K562 (cell line): Measurements from ENCODE around the gene CCR2. TPM values are rescaled to one million over a fixed set of nuclear protein-coding genes. Genes with fewer than 3 reads are reported as not detected.
A peak's percentile ranks its signal among the peaks of the same experiment; 100 is the strongest.

Experiments
- AFF1 ChIP-seq, 2 experiments: fragments of 450-650 bp; IDR thresholded peaks; 2 replicates each; pipeline ENCODE4 v1.6.1; 2018; ENCODE audit warnings: mild to moderate bottlenecking in 2 of 2, low read depth in 1 of 2; ENCODE audit not compliant: partially characterized antibody in 2 of 2
- ARID2 ChIP-seq: fragments of 450-650 bp; IDR thresholded peaks from 2 replicates; pipeline ENCODE4 v1.6.1; 2017; ENCODE audit warnings: antibody characterized with exemption, mild to moderate bottlenecking
- ARNT ChIP-seq, 2 experiments: fragments of 450-650 bp; IDR thresholded peaks; 2 replicates each; pipeline ENCODE4 v1.6.1; 2016; ENCODE audit warnings: mild to moderate bottlenecking in 1 of 2
- CBX5 ChIP-seq: IDR thresholded peaks from 2 replicates; pipeline ENCODE4 v1.6.1; 2014; ENCODE audit warnings: low read depth, borderline replicate concordance
- DLX4 ChIP-seq: fragments of 250-450 bp; sonication (Bioruptor Pico); IDR thresholded peaks from 2 replicates; pipeline ENCODE4 v1.6.1; 2021; ENCODE audit warnings: mild to moderate bottlenecking
- ERF ChIP-seq: fragments of 450-650 bp; formaldehyde crosslinking; IDR thresholded peaks from 2 replicates; pipeline ENCODE4 v1.4.0; 2020; ENCODE audit warnings: mild to moderate bottlenecking, mixed read lengths
- HSF4 ChIP-seq: fragments of 250-450 bp; sonication (Bioruptor Pico); IDR thresholded peaks from 2 replicates; pipeline ENCODE4 v2.1.2; 2022; ENCODE audit warnings: mild to moderate bottlenecking, moderate library complexity, borderline replicate concordance
- JUN ChIP-seq, 2 experiments: sonication (generic) in 1 of 2; formaldehyde crosslinking in 1 of 2; IDR thresholded peaks; 2 replicates each; pipeline versions ENCODE4 v1.6.1 to v1.8.0; 2012 to 2022; ENCODE audit warnings: borderline replicate concordance in 2 of 2, mild to moderate bottlenecking in 2 of 2, improper control_type of control experiment in 1 of 2, low read depth in 1 of 2, low read length in 1 of 2, missing genetic modification reagents in 1 of 2
- NCOA6 ChIP-seq: fragments of 450-650 bp; IDR thresholded peaks from 2 replicates; pipeline ENCODE4 v1.6.1; 2017; ENCODE audit warnings: mild to moderate bottlenecking
- SP1 ChIP-seq: sonication (generic); formaldehyde crosslinking; IDR thresholded peaks from 2 replicates; pipeline ENCODE4 v1.8.1; 2022; ENCODE audit warnings: mild to moderate bottlenecking, missing genetic modification reagents
- STAT5A ChIP-seq: IDR thresholded peaks from 2 replicates; pipeline ENCODE4 v1.6.1; 2012; ENCODE audit warnings: low read length, inconsistent platforms, borderline replicate concordance
- TFAP4 ChIP-seq: sonication (generic); formaldehyde crosslinking; IDR thresholded peaks from 2 replicates; pipeline ENCODE4 v1.8.0; 2022; ENCODE audit warnings: missing genetic modification reagents, mild to moderate bottlenecking, moderate library complexity, borderline replicate concordance
- TFE3 ChIP-seq: fragments of 450-650 bp; formaldehyde crosslinking; IDR thresholded peaks from 2 replicates; pipeline ENCODE4 v1.4.0; 2020; ENCODE audit warnings: mild to moderate bottlenecking, mixed read lengths
- THRA ChIP-seq: fragments of 450-650 bp; IDR thresholded peaks from 2 replicates; pipeline ENCODE4 v1.6.1; 2017; ENCODE audit warnings: mild to moderate bottlenecking, moderate library complexity
- USF1 ChIP-seq: sonication (generic); formaldehyde crosslinking; IDR thresholded peaks from 2 replicates; pipeline ENCODE4 v1.9.0; 2022; ENCODE audit warnings: mild to moderate bottlenecking, missing genetic modification reagents
- ZBTB12 ChIP-seq: fragments of 250-450 bp; sonication (Bioruptor Pico); IDR thresholded peaks from 2 replicates; pipeline ENCODE4 v1.4.0; 2020
- ZFX ChIP-seq: sonication (generic); formaldehyde crosslinking; IDR thresholded peaks from 2 replicates; pipeline ENCODE4 v1.8.0; 2022; ENCODE audit warnings: mild to moderate bottlenecking, missing genetic modification reagents, moderate library complexity
- ZNF785 ChIP-seq: fragments of 250-450 bp; sonication (Bioruptor Pico); IDR thresholded peaks from 2 replicates; pipeline ENCODE4 v1.4.0; 2020; ENCODE audit warnings: mild to moderate bottlenecking
- polyA plus RNA-seq, 8 experiments: library from polyadenylated mRNA; depleted of rRNA in 4 of 8; stranded (reverse) in 5 of 8; unstranded in 3 of 8; fragments of >200 nt; fragmentation: Nextera tagmentation in 2 of 8; fragmentation: Illumina TruSeq in 1 of 8; extraction: Ambion mirVana in 2 of 8; extraction: Trizol in 1 of 8; gene quantifications; 2 replicates each; pipeline versions ENCODE4 v1.2.1 to v1.2.3, GENCODE V29; 2011 to 2014; ENCODE audit warnings: inconsistent platforms in 1 of 8, missing spikeins in 1 of 8
- total RNA-seq, 7 experiments: library from RNA; depleted of rRNA in 6 of 7; stranded (reverse); fragments of >200 nt in 6 of 7; fragmentation: Illumina TruSeq in 2 of 7; extraction: Trizol in 2 of 7; gene quantifications; 2 replicates each; pipeline versions ENCODE4 v1.2.1 to v1.2.3, GENCODE V29; 2011 to 2021; ENCODE audit warnings: low replicate concordance in 1 of 7

Gene CCR2
- total and polyA plus RNA-seq, 9 of the 15 experiments (the other 6 are each of a cell fraction or from before 2014, with no cell fraction given): not detected

- TF ChIP-seq ARNT (IDR thresholded peaks at IDR 0.05): no peak
- TF ChIP-seq JUN (IDR thresholded peaks at IDR 0.05; ENCODE audit: borderline replicate concordance, low read depth, low read length): peak; percentile 86
- no peak for TF ChIP-seq JUN (CRISPR knock-in tag; IDR thresholded peaks at IDR 0.05; ENCODE audit: borderline replicate concordance)
- no peak for TF ChIP-seq ZBTB12
- TF ChIP-seq ARID2: no peak
- TF ChIP-seq ZNF785 (CRISPR knock-in tag): no peak
- TF ChIP-seq TFAP4: no peak
- no peak for TF ChIP-seq HSF4
- TF ChIP-seq DLX4: no peak
- no peak for TF ChIP-seq ZFX
- no peak for TF ChIP-seq SP1
- TF ChIP-seq TFE3 (CRISPR knock-in tag): no peak
- TF ChIP-seq STAT5A: no peak
- TF ChIP-seq USF1 (CRISPR knock-in tag): no peak
- no peak for TF ChIP-seq CBX5
- TF ChIP-seq AFF1 (IDR thresholded peaks at IDR 0.05; ENCODE audit: low read depth in 1 of 2, partially characterized antibody in 2 of 2): no peak
- TF ChIP-seq ERF (CRISPR knock-in tag): no peak
- TF ChIP-seq NCOA6: no peak
- TF ChIP-seq THRA: no peak
Observed at GRCh38 chr3:46399557-46399956, 45.6 kb downstream of the CCR2 start (continued).
